Measurements from ENCODE around the gene MRPS6.
A peak's percentile ranks its signal among the peaks of the same experiment; 100 is the strongest.

Gene MRPS6

DNA sequence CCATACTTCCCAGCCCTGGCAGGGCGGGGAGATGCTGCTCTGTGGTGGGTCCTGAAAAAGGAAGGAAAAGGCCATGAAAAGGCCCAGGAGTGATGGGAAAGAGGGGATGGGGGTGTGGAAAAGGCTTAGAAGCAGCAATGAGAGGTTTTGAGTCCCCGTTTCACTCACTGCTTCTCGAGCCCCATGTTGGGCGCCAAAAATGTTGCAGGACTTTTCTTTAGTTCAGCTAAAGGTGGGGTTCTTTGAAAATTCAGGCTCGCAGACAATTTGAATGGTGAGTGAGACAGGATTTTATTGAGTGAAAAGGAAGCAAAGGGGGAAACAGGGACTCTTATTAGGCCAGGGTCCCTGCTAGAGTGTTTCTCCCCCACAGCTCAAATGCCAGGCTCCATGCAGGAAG, 93.1 kb downstream of the MRPS6 start:
- no peaks in the 10 kb centered on the region for H3K4me1 ChIP-seq (ENCODE audit: control insufficient read depth, insufficient read depth, low read length)
- peaks cover 17% of the 10 kb centered on the region for H3K9me3 ChIP-seq (ENCODE audit: control insufficient read depth, low read length)
- no peaks in the 10 kb centered on the region for H3K27me3 ChIP-seq (ENCODE audit: control insufficient read depth, insufficient read depth, low read length, poor library complexity, severe bottlenecking)
- H3K27ac ChIP-seq (ENCODE audit: insufficient read depth, low read depth, low read length, poor library complexity, severe bottlenecking) = no peak overlapping the region
- 95 to 97% methylated on average over 5 of the region's 5 CpGs for WGBS, 2 experiments
- no peak overlapping the region for H3K4me3 ChIP-seq (ENCODE audit: insufficient read depth, low read depth, low read length)
- H3K36me3 ChIP-seq (ENCODE audit: control insufficient read depth, insufficient read depth, low read length) = peaks cover 17% of the 10 kb centered on the region

DNA sequence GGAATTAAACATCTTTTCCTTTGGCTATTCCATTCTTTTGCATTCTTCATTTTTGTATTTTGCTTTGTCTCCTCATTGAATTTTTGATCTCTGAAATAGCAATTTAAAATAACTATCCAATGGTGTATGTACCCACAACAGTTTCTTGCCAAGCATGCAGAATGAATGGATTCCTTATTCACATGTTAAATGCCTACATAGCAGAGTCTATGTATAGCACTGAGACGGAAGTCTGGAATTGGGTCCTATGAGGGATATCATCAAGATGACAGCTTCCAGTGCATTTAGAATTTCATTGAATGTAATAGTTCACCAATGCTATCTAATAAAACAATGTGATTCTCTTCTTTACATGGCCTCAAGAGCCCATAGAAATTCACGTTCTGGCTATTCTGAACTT, 97.5 kb downstream of the MRPS6 start:
- H3K27ac ChIP-seq (ENCODE audit: insufficient read depth, low read depth, low read length, poor library complexity, severe bottlenecking) = no peak overlapping the region
- peaks cover 17% of the 10 kb centered on the region for H3K36me3 ChIP-seq (ENCODE audit: control insufficient read depth, insufficient read depth, low read length)
- peaks cover 8% of the 10 kb centered on the region for H3K9me3 ChIP-seq (ENCODE audit: control insufficient read depth, low read length)
- no peaks in the 10 kb centered on the region for H3K4me1 ChIP-seq (ENCODE audit: control insufficient read depth, insufficient read depth, low read length)
- no peak overlapping the region for H3K4me3 ChIP-seq (ENCODE audit: insufficient read depth, low read depth, low read length)
- WGBS, 2 experiments = 93 to 95% methylated on average over 2 of the region's 2 CpGs
- H3K27me3 ChIP-seq (ENCODE audit: control insufficient read depth, insufficient read depth, low read length, poor library complexity, severe bottlenecking) = no peaks in the 10 kb centered on the region

DNA sequence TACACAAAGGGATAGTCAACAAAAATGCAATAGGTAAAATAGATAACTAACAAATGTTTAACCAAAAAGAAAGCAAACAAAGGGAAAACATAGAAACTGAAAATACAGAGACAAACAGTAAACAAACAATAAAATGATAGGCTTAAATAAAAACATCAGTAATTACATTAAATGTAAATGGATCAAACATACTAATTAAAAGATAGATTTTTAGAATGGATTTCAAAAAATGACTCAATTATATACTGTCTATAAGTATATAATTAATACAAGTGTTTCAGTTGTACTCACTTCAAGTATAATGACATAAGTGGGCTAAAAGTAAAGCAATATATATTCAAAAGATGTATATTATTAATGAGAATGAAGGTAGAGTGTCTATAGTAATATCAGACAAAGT, 101.1 kb downstream of the MRPS6 start:
- Histone ChIP-seq H3K27me3 (ENCODE audit: control insufficient read depth, insufficient read depth, low read length, poor library complexity, severe bottlenecking) (no peaks in the 10 kb centered on the region), H3K9me3 (ENCODE audit: control insufficient read depth, low read length) (no peaks in the 10 kb centered on the region), H3K4me3 (ENCODE audit: insufficient read depth, low read depth, low read length) (no peak overlapping the region), H3K4me1 (ENCODE audit: control insufficient read depth, insufficient read depth, low read length) (peaks cover 10% of the 10 kb centered on the region), H3K36me3 (ENCODE audit: control insufficient read depth, insufficient read depth, low read length) (peaks cover 5% of the 10 kb centered on the region), H3K27ac (ENCODE audit: insufficient read depth, low read depth, low read length, poor library complexity, severe bottlenecking) (no peak overlapping the region)

DNA sequence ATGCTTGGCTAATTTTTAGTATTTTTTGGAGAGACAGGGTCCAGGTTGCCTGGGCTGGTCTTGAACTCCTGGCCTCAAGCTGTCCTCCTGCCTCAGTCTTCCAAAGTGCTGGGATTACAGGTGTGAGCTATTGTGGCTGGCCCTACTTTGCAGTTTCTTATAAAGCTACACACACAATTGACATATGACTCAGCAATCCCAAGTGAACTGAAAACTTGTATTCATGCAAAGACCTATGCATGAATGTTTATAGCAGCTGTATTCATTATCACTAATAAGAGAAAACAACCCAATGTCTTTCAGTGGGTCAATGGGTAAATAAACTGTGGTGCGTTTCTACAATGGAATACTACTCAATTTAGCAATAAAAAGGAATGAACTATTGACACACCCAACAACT, 103.1 kb downstream of the MRPS6 start:
- H3K27ac ChIP-seq (ENCODE audit: insufficient read depth, low read depth, low read length, poor library complexity, severe bottlenecking) = no peak overlapping the region
- 100% methylated on average over 1 of the region's 1 CpG; no CpG with 5 or more reads in 1 of the 2 experiments for WGBS, 2 experiments
- no peaks in the 10 kb centered on the region for H3K36me3 ChIP-seq (ENCODE audit: control insufficient read depth, insufficient read depth, low read length)
- peaks cover 28% of the 10 kb centered on the region for H3K4me1 ChIP-seq (ENCODE audit: control insufficient read depth, insufficient read depth, low read length)
- no peaks in the 10 kb centered on the region for H3K27me3 ChIP-seq (ENCODE audit: control insufficient read depth, insufficient read depth, low read length, poor library complexity, severe bottlenecking)
- no peaks in the 10 kb centered on the region for H3K9me3 ChIP-seq (ENCODE audit: control insufficient read depth, low read length)
- no peak overlapping the region for H3K4me3 ChIP-seq (ENCODE audit: insufficient read depth, low read depth, low read length)

DNA sequence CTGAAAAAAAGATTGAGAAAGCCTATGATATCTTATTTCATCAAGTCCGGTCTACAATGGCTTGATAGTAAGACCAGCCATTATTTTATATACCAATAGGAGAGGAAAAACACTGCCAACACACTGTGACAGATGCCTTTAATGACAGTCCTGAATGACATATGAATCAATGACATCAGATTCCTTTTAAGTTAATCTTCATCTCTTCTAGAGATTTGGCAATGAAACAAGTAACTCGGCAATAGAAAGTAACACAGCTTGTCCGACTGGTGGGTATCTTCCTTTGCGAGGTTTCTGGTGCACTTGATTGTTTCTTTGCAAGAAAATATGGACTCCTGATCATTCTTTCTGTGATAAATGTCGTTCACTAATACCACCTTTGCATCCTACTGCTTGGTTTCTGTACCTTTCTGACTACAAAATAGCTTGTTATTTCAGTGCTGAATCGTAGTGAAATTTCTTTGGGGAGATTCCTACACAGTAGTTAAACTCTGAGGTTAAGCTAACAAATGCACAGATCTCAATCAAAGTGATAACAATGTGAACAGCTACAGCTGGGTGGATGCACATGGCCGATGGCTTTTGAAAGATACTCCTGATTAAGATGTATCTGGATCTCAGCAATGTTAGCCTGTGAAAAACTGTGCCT, 104.7 kb downstream of the MRPS6 start:
- Histone ChIP-seq H3K4me3 (ENCODE audit: insufficient read depth, low read depth, low read length) (no peak overlapping the region), H3K27me3 (ENCODE audit: control insufficient read depth, insufficient read depth, low read length, poor library complexity, severe bottlenecking) (no peaks in the 10 kb centered on the region), H3K4me1 (ENCODE audit: control insufficient read depth, insufficient read depth, low read length) (peaks cover 32% of the 10 kb centered on the region), H3K27ac (ENCODE audit: insufficient read depth, low read depth, low read length, poor library complexity, severe bottlenecking) (no peak overlapping the region), H3K36me3 (ENCODE audit: control insufficient read depth, insufficient read depth, low read length) (no peaks in the 10 kb centered on the region), H3K9me3 (ENCODE audit: control insufficient read depth, low read length) (no peaks in the 10 kb centered on the region)
- 95 to 98% methylated on average over 7 of the region's 7 CpGs for WGBS, 2 experiments

DNA sequence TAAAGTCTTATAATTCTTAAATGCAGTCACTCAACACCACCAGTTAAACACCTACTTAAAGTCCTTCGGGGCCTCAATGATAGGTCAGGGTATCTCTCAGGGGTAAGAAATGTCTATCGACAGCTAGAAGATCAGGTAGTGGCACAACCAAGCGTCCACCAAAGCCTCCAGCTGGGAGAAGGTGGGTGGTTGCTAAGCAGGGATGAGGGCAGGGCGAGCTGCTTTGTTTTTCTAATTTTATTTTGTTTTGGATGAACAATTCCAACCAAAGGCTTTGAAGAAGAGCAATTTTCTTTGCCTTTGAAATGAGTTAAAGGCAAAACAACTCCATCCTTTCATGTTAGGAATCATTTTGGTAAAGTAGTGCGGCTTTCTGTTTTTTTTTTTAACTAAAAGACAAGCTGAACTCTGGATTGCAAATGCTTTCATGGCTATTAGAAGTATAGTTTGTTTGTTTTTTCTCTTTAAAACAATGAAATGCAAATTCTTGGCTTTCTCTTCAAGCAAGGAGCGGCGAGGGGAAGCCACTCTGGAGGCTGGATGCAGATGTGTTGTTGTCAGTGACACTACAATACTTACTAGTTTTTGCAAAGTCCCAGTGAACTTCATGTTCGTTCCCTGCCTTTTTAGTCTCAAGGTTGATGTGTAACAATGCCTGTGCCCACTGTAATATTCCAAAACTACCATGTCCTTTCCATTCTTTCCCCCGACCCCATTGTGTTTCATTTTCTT, 106.0 kb downstream of the MRPS6 start:
- peak overlapping the region; percentile 20 for H3K27ac ChIP-seq (ENCODE audit: insufficient read depth, low read depth, low read length, poor library complexity, severe bottlenecking)
- H3K27me3 ChIP-seq (ENCODE audit: control insufficient read depth, insufficient read depth, low read length, poor library complexity, severe bottlenecking) = no peaks in the 10 kb centered on the region
- no peak overlapping the region for H3K4me3 ChIP-seq (ENCODE audit: insufficient read depth, low read depth, low read length)
- H3K4me1 ChIP-seq (ENCODE audit: control insufficient read depth, insufficient read depth, low read length) = peaks cover 39% of the 10 kb centered on the region
- 4 to 11% methylated on average over 8 to 9 of the region's 9 CpGs for WGBS, 2 experiments
- no peaks in the 10 kb centered on the region for H3K9me3 ChIP-seq (ENCODE audit: control insufficient read depth, low read length)
- no peaks in the 10 kb centered on the region for H3K36me3 ChIP-seq (ENCODE audit: control insufficient read depth, insufficient read depth, low read length)

DNA sequence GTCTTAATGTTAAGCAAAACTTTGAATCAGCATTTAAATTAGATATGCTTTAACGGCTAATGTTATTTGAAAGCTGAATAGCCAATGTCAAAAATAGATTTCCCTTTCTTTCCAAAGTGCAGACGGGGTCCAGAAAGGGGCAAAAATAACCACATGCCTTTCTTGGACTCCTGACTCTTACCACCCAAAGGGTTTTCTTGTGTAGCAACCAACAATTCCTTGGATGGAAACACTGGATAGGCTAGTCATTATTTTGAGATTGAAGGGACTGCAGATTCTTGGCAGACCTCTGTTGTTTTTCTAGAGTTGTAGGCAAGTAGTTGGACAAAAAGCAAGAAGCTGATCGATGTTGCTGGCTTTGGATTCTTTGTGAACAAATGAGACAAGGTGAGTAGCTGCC, 107.0 kb downstream of the MRPS6 start:
- H3K4me1 ChIP-seq (ENCODE audit: control insufficient read depth, insufficient read depth, low read length) = peaks cover 40% of the 10 kb centered on the region
- peak overlapping the region; percentile 91 for H3K27ac ChIP-seq (ENCODE audit: insufficient read depth, low read depth, low read length, poor library complexity, severe bottlenecking)
- WGBS, 2 experiments = 54 to 60% methylated on average over 3 of the region's 3 CpGs
- H3K4me3 ChIP-seq (ENCODE audit: insufficient read depth, low read depth, low read length) = no peak overlapping the region
- H3K9me3 ChIP-seq (ENCODE audit: control insufficient read depth, low read length) = no peaks in the 10 kb centered on the region
- no peaks in the 10 kb centered on the region for H3K36me3 ChIP-seq (ENCODE audit: control insufficient read depth, insufficient read depth, low read length)
- no peaks in the 10 kb centered on the region for H3K27me3 ChIP-seq (ENCODE audit: control insufficient read depth, insufficient read depth, low read length, poor library complexity, severe bottlenecking)

DNA sequence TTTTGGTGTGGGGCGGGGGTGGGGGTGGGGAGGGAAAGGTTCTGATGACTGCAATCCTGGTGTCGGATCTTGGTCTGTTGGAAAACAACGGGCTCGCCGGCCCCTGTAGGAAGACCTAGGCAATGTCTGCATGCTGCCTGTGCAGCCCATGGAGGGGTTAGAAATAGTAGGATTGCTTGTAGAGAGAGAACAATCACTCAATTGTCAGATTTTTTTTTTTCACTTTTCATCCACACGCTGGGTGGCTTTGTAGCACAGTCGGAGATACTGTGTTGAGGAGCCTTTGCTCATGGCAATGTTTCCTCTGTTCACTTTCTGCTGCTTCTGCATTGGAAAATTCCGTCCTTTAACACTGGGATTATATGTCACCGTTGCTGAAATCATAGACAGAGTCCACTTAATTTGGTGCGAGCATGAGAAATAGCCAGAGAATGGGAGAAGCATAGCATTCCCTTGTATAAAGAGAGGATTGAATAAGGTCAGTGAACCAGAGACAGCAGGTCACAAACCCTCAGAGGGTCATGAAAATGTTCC, 107.5 kb downstream of the MRPS6 start:
- WGBS, 2 experiments = 21 to 26% methylated on average over 10 of the region's 10 CpGs
- Histone ChIP-seq H3K36me3 (ENCODE audit: control insufficient read depth, insufficient read depth, low read length) (no peaks in the 10 kb centered on the region), H3K4me3 (ENCODE audit: insufficient read depth, low read depth, low read length) (no peak overlapping the region), H3K9me3 (ENCODE audit: control insufficient read depth, low read length) (no peaks in the 10 kb centered on the region), H3K27me3 (ENCODE audit: control insufficient read depth, insufficient read depth, low read length, poor library complexity, severe bottlenecking) (no peaks in the 10 kb centered on the region), H3K4me1 (ENCODE audit: control insufficient read depth, insufficient read depth, low read length) (peaks cover 43% of the 10 kb centered on the region), H3K27ac (ENCODE audit: insufficient read depth, low read depth, low read length, poor library complexity, severe bottlenecking) (peak overlapping the region; percentile 91)

DNA sequence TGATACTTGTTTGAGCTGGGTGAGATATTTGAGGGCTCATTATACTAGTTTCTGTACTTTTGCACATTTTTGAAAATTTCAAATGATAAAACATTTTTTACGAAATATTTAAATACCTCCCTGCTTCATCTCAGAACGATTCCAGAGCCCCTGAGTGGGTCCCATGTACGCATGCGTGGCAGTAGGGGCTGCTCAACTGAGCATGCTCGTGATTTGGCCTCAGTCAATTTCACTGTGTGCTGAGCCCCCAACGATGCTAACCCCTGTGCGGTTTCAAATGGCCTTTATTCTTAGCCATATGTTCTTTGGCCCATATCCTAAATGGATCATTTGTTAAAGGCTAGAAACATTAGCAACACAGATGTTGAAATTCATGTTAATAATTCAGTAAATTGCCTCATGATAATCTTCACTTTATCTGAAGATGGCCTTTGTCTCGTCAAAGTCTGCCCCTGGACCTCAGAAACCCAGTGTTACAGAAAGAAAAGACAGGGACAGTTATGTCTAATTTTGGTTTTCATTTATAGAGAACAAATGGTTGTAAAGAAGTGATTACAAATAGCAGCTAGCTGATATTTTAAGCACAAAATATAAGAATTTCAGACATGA, 108.2 kb downstream of the MRPS6 start:
- Histone ChIP-seq H3K4me3 (ENCODE audit: insufficient read depth, low read depth, low read length) (no peak overlapping the region), H3K9me3 (ENCODE audit: control insufficient read depth, low read length) (no peaks in the 10 kb centered on the region), H3K27ac (ENCODE audit: insufficient read depth, low read depth, low read length, poor library complexity, severe bottlenecking) (peak overlapping the region; percentile 40), H3K36me3 (ENCODE audit: control insufficient read depth, insufficient read depth, low read length) (no peaks in the 10 kb centered on the region), H3K4me1 (ENCODE audit: control insufficient read depth, insufficient read depth, low read length) (peaks cover 43% of the 10 kb centered on the region), H3K27me3 (ENCODE audit: control insufficient read depth, insufficient read depth, low read length, poor library complexity, severe bottlenecking) (no peaks in the 10 kb centered on the region)
- WGBS, 2 experiments = 84 to 89% methylated on average over 8 of the region's 8 CpGs

DNA sequence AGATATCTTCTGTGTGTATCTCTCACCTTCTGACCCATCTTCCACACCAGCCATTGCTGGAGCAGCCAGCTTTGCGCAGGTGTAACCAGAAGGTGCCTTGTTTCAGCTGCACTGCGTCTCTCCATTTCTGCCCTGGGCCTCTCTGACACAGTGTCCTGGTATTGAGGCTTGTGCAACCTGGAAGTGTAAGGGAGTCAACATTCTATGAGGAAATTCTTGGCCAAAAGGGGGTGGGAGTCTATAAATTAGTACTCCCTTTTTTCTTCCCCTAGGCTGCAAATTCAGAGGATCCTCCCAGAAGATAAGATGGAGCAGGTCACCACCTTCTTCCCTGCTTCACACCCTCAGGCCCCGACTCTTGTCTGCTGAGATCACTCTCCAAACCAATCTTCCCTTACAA, 109.1 kb downstream of the MRPS6 start:
- H3K4me3 ChIP-seq (ENCODE audit: insufficient read depth, low read depth, low read length) = no peak overlapping the region
- peaks cover 43% of the 10 kb centered on the region for H3K4me1 ChIP-seq (ENCODE audit: control insufficient read depth, insufficient read depth, low read length)
- H3K36me3 ChIP-seq (ENCODE audit: control insufficient read depth, insufficient read depth, low read length) = no peaks in the 10 kb centered on the region
- H3K27me3 ChIP-seq (ENCODE audit: control insufficient read depth, insufficient read depth, low read length, poor library complexity, severe bottlenecking) = no peaks in the 10 kb centered on the region
- 95 to 96% methylated on average over 3 of the region's 3 CpGs for WGBS, 2 experiments
- H3K9me3 ChIP-seq (ENCODE audit: control insufficient read depth, low read length) = no peaks in the 10 kb centered on the region
- H3K27ac ChIP-seq (ENCODE audit: insufficient read depth, low read depth, low read length, poor library complexity, severe bottlenecking) = no peak overlapping the region

Data from ectodermal cell (in vitro differentiated cells).